Measurements from ENCODE around the gene ITPKB. TPM values are rescaled to one million over a fixed set of nuclear protein-coding genes. Genes with fewer than 3 reads are reported as not detected.

ITPKB gene
- total RNA-seq, 2 donors from 2014 or later = 13.8 to 18.3 TPM

DNA sequence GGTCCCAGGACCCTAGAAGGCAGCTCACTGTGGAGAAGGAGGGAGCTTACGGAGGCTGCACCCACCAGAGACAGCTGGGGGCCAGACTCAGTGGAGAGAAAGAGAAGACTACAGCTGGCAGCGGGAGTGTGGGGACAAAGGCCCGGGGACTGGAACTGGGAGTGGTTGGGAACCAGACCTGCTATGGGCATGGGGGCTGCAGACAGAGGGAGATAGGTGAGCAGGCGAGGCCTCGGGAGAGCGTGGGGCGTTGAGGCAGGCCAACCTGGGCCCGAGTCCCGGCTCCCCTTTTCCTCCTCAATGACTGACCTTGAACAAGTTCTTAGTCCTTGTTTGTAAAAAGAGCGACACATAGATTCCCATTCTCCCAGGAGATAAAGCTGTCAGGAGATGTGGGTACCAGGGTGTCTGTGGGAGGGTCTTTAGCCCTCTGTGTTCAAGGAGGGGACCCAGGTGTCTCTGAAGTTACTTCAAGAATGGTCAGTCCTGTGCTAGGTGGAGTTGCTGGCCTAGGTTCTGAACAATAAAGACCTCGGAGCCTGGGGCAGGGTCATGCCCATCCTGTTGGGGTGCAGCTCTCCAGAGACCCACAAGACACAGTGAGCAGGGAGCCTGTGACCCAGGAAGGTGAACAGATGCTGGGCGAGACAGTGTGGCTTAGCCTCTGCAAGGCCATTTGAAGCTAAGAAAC, 87.9 kb downstream of the ITPKB start:
- intact Hi-C loops (cut with DNase I) = loop anchor here in 1 of 2 donors (10.0 kb wide), 1 partner anchor 84 kb away; the partner anchor contains the start of gene ITPKB
- no peak for DNase-seq
- ATAC-seq = no peak

DNA sequence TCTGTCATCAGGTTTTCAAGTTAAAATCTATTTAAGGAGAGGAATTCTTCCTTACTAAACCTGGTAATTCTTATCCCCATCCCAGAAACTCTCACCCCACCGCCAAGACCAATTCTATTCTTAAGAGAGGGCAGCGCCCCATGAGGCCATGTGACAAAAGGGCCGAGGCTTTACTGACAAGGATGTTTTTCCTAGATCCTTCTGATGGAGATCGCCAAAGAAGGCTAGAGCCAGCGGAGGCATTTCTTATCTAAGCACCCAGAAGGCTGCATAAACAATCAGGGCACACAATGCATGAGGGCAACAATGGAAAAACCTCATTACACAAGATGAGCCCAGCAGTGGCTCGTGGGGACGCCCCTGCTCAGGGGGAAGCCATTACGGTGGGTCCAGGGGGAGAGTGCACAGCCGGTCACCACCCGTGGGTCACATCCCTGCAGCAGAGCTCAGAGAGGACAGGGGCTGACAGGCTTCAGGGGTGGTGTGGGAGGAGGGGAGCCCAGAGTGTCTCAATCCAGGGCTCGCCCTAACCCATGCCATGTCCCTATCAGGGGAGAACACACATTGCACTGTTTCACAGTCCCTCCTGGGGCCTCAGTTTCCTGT, 88.7 kb downstream of the ITPKB start:
- DNase-seq (peak; percentile 51), ATAC-seq (peak; percentile 9 to 34)
- intact Hi-C loops (cut with DNase I) = loop anchor here in 1 of 2 donors (10.0 kb wide), 1 partner anchor 84 kb away; the partner anchor contains the start of gene ITPKB

DNA sequence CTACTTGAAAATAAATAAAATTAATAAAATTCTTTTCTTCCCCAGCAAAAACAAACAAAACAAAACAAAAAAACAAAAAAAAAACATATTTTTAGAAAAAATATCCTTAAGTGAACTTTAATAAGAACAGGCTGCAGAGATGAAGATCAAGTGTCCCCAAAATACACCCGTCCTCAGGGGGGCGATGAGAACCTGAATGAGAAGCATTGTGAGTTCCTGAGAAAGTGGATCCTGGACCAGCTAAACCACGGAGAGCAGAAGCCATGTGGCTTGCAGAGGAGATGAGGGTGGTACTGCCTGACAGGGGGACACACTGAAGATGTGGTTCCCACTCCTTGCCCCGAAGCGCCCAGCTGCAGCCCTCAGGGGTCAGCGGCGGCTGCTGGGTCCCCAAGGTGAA, 89.3 kb downstream of the ITPKB start:
- ATAC-seq = no peak
- DNase-seq = no peak
- intact Hi-C loops (cut with DNase I) = loop anchor here in 1 of 2 donors (10.0 kb wide), 1 partner anchor 85 kb away; the partner anchor contains the start of gene ITPKB

DNA sequence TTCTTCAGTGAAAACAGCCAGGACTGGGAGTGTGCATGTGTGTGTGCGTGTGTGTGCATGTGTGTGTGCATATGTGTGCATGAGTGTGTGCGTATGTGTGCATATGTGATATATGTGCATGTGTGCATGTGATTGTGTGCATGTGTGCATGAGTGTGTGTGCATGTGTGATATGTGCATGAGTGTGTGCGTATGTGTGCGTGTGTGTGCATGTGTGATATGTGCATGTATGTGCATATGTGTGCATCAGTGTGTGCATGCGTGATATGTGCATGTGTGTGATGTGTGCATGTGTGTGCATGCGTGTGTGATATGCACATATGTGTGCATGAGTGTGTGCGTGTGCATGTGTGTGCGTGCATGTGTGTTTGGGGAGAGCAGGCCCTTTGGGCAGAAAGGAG, 89.8 kb downstream of the ITPKB start:
- ATAC-seq (no peak), DNase-seq (no peak)
- intact Hi-C loops (cut with DNase I) = no loop called here

DNA sequence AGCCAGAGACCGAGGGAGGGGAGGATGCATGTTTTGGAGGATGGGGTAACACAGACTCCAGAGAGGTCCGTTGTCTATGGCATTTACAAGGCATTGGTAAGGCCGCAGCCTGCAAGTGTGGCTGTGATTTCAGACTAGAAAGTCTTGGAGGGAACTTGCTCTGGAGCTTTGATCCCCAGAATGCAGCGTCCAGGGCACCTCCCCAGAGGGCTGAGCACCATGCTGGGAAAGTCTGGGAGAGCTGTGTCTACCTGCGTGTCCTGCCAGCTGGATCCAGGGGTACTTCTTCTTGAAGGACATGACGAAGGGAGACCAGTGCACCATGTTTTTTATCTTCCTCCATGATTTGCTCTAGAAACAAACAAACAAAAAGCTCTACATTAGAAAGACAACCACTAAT, 90.7 kb downstream of the ITPKB start:
- DNase-seq (no peak), ATAC-seq (no peak)
- intact Hi-C loops (cut with DNase I) = no loop called here

DNA sequence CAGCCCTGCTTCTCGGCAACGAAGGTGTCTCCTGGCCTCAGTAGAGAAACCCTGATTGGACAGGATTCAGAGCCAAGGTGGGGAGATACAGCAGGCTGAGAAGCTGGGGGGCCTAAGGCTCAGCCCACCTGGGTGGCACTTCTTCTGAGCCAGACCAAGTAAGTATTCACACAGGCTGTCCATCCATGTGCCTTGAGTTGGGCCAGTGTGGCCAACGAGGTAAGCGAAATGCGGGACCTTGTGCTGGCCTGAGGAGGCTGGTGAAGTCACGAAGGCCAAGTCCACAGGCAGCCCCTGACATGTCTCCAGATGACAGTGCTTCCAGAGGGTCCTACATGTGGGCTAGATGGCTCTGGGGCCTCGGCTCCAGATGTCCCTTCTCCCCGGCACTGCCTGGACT, 91.4 kb downstream of the ITPKB start:
- DNase-seq = no peak
- intact Hi-C loops (cut with DNase I) = no loop called here
- no peak for ATAC-seq

DNA sequence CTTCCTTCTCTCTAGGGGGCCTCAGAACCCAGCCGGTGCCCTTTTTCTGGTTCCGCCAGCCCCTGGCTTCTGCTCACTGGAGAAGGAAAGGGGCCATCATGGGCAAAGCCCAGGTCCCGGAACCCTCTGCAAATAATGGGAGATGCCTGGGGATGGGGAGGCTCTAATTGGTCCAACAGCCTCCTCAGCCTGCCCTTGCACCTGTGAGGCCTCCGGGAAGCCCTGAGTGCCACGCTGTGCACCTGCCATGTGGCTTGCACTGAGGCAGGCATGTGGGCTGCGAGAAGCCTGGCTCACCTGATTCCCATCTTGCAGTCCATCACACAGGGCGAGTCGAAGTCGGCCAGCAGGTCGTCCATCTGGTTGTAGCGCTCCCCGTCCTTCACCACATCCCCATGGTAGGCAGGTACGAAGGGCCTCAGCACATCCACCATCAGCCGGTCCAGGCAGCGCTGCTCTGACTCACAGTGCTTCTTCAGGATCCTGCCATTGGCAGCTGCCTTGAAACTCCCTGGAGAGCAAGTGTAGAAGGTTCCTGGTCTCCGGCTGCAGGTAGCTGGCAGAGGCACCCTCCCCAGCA, 92.1 kb downstream of the ITPKB start:
- ATAC-seq = no peak
- DNase-seq = no peak
- intact Hi-C loops (cut with DNase I) = no loop called here

DNA sequence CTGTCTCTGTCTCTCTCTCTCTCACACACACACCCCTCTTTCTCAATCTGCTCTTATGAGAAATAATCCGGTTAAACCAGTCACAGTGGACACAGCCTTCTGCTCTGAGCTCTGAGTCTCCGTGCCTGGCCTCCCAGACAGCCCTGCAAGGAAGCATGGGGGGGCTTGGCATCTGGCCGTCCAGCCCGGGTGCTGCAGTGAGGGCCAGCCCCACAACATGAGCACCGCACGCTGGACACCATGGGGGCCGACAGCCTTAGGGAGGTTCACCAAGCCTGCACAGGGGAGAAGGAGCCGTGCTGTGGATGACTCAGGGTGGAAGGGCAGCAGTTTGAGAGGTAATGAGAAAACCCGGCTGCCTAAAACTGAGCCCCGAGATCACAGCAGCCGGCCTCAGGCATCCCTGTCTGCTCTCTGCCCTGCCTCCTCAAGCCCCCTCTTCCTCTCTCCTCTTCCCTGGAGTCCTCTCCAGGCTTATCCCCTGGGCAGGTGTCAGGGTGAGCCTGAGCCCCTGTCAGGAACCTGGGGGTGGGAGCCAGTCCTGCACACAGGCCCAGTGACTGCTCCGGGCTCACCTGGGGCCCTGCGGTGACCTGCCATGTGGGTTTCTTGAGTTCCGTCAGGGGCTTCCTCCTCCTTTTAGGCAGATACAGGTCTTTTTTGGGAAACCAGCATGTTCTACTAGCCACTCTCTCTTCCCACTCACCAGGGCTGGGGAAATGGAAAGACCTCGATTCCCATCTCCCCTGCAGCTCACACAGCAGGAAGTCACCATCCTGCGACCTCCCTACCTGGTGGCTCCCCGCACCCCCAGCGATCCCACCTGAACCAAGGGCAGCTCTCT, 92.8 kb downstream of the ITPKB start:
- ATAC-seq = no peak
- intact Hi-C loops (cut with DNase I) = no loop called here
- peak; percentile 25 for DNase-seq

DNA sequence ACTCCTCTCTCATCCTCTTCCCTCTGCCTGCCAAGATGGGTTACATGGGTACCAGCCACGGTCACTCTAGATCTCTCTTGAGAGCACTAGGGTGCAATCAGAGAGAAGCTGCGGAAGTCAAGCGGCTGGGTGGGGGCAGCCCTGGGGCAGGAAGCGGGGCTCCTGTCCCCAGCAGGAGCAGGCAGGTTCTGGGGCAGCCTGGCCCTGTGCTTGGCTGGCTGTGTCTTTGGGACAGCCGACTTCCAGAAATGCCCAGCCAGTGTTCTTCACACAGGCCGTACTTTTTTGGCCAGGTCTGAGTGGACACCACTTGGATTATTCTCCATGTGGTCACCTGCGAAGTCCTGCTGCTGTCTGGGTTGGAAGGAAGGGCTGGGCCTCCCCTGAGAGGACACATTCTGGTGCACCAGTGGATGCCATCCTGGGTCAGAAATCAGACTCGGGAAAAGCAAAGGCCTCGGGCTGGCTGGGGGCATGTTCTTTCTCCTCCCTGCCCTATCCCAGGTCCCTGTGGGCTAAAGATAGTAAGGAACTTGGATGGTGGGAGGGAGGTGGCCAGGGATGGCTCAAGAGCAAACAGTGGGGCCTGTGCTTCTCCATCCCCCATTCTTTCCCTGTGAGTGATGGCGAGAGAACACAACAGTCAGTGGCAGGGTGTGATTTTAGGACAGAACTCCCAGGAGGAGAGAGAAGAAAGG, 93.7 kb downstream of the ITPKB start:
- DNase-seq (peak; percentile 17), ATAC-seq (peak in 1 of 2 donors; percentile 19)
- intact Hi-C loops (cut with DNase I) = no loop called here

DNA sequence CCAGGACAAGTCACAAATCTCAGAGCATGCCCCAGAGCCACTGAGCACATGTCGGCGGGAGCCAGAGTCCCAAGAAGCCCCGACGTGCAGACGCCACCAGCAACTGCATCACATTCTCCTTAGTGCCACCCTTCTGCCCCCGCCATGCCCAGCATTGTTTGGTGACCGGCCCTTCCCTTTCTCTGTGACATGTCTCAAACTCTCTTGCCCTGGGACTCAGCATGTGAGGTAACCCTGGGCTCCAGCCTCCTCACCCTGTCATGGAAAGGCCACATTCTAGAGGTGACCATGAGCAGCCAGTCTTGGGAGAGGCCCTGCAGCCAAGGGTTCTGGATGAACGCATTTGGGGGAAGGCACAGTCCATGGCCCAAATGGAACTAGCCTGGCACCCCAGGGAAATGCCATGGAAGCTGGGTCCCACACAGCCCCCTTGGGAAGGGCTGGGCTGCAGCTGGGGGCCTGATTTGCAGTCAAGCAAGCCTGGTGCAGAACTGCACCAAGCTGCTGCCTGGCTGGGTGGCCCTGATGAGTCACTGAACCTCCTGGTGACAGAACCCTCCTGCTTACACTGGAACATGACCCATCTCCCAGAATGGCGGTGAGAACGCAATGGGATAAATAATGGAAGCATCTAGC, 94.4 kb downstream of the ITPKB start:
- peak; percentile 13 for DNase-seq
- intact Hi-C loops (cut with DNase I) = no loop called here
- ATAC-seq = no peak

DNA sequence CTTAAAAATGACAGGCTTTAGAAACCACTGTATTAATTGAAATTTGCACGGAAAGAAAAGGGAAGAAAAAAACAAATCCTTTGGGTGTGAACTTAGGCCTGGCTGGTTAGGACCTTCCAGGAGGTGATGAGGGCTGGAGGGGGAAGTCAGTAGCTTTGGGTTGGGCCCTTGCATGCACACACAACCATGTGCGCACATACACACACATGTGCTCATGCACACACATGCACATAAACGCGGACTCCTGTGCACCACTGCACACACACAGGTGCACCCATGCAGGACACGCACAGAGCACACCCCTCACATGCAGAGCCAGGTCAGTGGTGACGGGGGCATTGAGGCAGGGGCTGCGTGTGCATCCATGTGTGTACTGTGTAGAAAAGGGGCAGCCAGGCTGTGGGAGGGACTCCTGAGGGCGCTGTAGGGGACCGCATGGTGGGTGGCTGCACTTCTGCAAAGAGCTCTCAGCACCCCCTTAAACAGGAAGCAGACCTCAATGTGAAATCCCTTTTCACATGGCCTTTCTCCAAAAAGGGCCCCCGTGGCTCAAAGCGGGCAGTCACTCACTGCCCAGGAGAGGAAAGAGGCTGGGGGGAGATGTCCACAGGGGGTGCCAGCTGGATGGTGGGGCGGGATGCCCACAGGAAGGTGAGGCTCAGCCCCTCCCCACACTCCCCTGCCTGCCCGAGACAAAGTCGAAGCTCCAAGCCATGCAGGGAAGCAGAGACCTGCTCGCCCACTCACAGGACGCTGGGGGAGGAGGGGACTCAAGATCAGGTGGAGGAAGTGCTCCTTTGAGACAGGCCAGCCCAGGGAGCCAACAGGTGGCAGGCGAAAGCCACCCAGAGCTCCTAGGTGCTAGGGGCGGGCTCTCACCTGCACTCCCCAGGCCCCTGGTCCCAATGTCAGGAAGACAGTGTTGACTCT, 95.2 kb downstream of the ITPKB start:
- DNase-seq (no peak), ATAC-seq (peak in 1 of 2 donors; percentile 3)
- intact Hi-C loops (cut with DNase I) = no loop called here

DNA sequence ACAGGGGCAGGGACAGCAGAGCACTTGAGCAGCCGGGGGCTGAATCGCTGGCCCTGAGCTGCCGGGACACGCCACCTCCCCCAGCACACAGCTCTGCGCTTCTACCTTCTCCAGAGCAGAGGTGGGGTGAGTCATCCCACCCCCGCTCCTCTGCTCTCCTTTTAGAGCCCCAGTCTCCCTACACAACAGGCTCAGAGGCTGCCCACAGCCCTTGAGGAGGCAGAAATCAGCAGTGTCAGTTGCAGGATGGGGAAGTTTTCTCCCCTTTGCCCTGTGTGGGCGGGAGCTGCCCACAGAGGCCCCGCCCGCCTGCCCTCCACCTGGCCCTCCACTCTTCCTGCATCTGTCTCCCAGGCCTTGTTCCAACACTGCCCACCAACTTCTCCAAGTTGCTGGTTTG, 95.9 kb downstream of the ITPKB start:
- ATAC-seq = peak in 1 of 2 donors; percentile 21
- intact Hi-C loops (cut with DNase I) = no loop called here

DNA sequence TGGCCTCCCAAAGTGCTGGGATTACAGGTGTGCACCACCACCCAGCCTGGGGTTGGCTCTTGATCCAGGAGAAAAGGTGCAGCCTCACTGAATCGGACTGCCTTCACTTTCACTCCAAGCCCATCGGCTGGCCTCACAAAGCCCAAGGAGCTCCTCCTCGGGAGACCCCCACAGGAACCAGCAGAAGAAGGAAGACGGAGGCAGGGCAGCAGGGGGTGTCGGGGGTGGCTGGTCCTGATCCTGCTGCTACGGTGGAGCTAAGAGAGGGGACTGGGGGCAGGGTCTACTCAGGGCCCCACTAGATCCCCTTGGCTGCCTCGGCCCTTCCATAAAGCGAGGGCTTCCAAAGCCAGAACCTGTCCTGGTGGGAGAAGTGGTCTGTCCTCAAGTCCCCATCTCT, 96.7 kb downstream of the ITPKB start:
- DNase-seq = no peak
- ATAC-seq = no peak
- intact Hi-C loops (cut with DNase I) = no loop called here

More for the DNA sequence above, 95.9 kb downstream of the ITPKB start:
- DNase-seq = no peak

DNA sequence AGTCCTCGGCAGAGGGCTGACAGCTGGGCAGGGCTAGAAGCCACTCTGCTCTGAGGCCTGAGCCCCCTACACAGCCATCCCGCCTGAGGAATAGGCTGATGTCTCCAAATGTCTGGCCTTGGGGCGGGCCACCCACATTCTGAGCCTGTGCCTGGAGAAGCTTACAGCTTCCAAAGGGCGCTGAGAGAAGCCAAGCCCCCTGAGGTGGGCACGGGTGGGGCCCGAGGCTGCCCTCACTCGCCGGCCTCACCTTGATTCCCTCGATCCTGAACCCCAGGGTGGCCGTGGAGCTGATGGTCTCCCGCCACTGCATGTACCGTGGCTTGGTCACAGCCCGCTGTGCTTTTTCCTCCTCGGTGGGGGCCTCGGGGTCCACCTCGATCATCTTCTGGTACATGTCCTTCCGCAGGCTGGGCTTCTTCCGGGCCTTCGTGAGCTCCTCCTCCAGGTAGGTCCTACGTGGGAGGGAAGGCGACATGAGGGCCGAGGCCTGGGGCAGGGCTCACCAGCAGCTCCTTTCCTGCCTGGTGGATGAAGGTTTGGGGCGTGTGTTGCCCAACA, 97.3 kb downstream of the ITPKB start:
- ATAC-seq = no peak
- no peak for DNase-seq
- intact Hi-C loops (cut with DNase I) = no loop called here

DNA sequence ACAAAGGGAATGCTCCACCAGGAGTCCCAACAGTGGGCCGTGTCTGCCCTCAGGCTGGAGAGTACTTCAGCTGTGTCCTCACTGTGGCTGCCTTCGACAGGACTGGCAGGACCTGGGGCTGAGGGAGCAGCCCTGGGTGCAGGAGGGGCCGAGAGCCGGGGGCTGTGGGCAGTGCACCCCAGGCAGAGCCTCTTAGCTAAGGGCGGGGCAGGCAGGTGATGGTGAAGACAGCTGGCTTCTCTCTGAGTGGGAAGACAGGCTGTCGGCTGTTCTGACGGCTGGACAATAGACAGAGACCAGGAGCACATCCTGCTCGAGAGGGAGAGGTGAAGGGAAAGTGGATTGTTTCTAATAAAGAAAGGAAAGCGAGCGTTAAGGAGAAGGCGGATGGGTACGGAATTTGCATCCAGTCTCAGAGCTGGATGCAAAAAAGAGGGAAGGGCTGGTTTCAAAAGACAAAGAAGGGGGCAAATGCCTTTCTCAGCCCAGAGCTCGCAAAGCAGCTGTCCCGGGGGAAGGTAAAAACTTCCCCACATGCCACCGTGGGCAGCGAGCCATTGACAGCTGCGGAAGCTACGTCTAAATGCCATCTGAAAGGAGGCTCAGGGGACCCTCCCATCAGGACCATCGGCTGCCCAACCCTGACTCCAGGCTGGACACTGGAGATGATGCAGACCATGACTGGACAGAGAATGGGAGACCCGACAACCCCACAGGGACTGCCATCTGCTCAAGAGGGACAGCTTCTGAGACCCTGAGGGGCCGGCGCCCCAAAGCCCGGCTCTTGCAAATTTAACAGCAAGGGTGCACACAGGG, 98.6 kb downstream of the ITPKB start:
- DNase-seq (no peak), ATAC-seq (no peak)
- intact Hi-C loops (cut with DNase I) = no loop called here

DNA sequence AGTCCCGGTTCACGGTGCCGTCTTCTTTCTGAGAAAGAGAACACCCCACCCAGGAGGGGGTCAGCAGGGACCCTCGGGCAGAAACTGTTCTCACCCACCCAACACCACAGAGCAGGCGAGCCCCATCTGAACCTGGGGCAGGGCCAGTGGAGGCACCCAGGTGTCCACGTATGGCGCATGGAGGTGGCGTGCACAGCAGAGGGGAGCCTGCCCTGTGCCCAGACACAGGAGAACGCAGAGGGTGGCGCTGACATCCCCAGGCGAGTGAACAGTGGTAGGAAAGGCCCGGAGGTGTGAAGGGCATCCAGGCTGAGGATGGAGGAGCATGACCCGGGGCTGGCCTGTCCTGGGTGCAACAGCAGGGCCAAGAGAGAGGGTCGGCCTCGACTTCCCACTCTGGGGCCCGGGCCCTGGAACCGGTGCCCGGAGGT, 99.4 kb downstream of the ITPKB start:
- ATAC-seq (no peak), DNase-seq (peak; percentile 13)
- intact Hi-C loops (cut with DNase I) = loop anchor here (5.0 kb wide), 2 partner anchors 98 to 188 kb away; partner anchors contain the start of gene ITPKB (in 1 of the 2)

All from left cardiac atrium (tissue), 4 donors.